K562 (cell line): Measurements from ENCODE around the gene ACADVL. TPM values are rescaled to one million over a fixed set of nuclear protein-coding genes. Genes with fewer than 3 reads are reported as not detected.

Experiments
- FOSL1 ChIP-seq: fragments of 200-800 bp; sonication (Bioruptor generic); conservative IDR thresholded peaks from 2 replicates; pipeline ENCODE4 v1.6.1; 2016; ENCODE audit warnings: missing genetic modification characterization, missing compliant biosample characterization
- MED1 ChIP-seq: sonication (generic); formaldehyde crosslinking; IDR thresholded peaks from 2 replicates; pipeline ENCODE4 v1.8.1; 2023; ENCODE audit warnings: missing genetic modification reagents, borderline replicate concordance
- NCOA1 ChIP-seq: fragments of 450-650 bp; IDR thresholded peaks from 2 replicates; pipeline ENCODE4 v1.6.1; 2016; ENCODE audit warnings: low read depth
- POLR2B ChIP-seq: fragments of 450-650 bp; IDR thresholded peaks from 2 replicates; pipeline ENCODE4 v1.6.1; 2018; ENCODE audit warnings: low read depth; ENCODE audit not compliant: partially characterized antibody
- RAD51 ChIP-seq: fragments of 450-650 bp; IDR thresholded peaks from 2 replicates; pipeline ENCODE4 v1.7.1; 2016; ENCODE audit warnings: low read depth, mild to moderate bottlenecking, borderline replicate concordance
- RFX7 ChIP-seq: fragments of 250-450 bp; sonication (Bioruptor Pico); IDR thresholded peaks from 2 replicates; pipeline ENCODE4 v1.5.1; 2021; ENCODE audit warnings: mild to moderate bottlenecking
- SMAD1 ChIP-seq: fragments of 150-350 bp; IDR thresholded peaks from 2 replicates; pipeline ENCODE4 v1.6.1; 2014; ENCODE audit warnings: low read length, low read depth; ENCODE audit not compliant: partially characterized antibody
- SREBF1 ChIP-seq: fragments of 150-350 bp; IDR thresholded peaks from 2 replicates; pipeline ENCODE4 v1.6.1; 2014; ENCODE audit warnings: antibody characterized with exemption, low read depth, low read length, borderline replicate concordance
- TGIF2 ChIP-seq: sonication (generic); formaldehyde crosslinking; IDR thresholded peaks from 2 replicates; pipeline ENCODE4 v1.8.1; 2022; ENCODE audit warnings: mild to moderate bottlenecking, missing genetic modification reagents, moderate library complexity
- ZNF274 ChIP-seq: IDR thresholded peaks from 2 replicates; pipeline ENCODE4 v1.6.1; 2011; ENCODE audit warnings: low read depth, mild to moderate bottlenecking, low read length, moderate library complexity, borderline replicate concordance
- ZNF696 ChIP-seq: fragments of 250-450 bp; sonication (Bioruptor Pico); conservative IDR thresholded peaks from 2 replicates; pipeline ENCODE4 v1.4.0; 2020; ENCODE audit warnings: mild to moderate bottlenecking, moderate library complexity
- polyA plus RNA-seq, 8 experiments: library from polyadenylated mRNA; depleted of rRNA in 4 of 8; stranded (reverse) in 5 of 8; unstranded in 3 of 8; fragments of >200 nt; fragmentation: Nextera tagmentation in 2 of 8; fragmentation: Illumina TruSeq in 1 of 8; extraction: Ambion mirVana in 2 of 8; extraction: Trizol in 1 of 8; gene quantifications; 2 replicates each; pipeline versions ENCODE4 v1.2.1 to v1.2.3, GENCODE V29; 2011 to 2014; ENCODE audit warnings: inconsistent platforms in 1 of 8, missing spikeins in 1 of 8
- total RNA-seq, 7 experiments: library from RNA; depleted of rRNA in 6 of 7; stranded (reverse); fragments of >200 nt in 6 of 7; fragmentation: Illumina TruSeq in 2 of 7; extraction: Trizol in 2 of 7; gene quantifications; 2 replicates each; pipeline versions ENCODE4 v1.2.1 to v1.2.3, GENCODE V29; 2011 to 2021; ENCODE audit warnings: low replicate concordance in 1 of 7
- TF ChIP-seq, protein P1 (sequence below): fragments of 450-650 bp; formaldehyde crosslinking; IDR thresholded peaks from 2 replicates; pipeline ENCODE4 v1.4.0; 2022; ENCODE audit warnings: missing genetic modification characterization
- TF ChIP-seq, protein P2 (sequence below): sonication (generic); formaldehyde crosslinking; IDR thresholded peaks from 2 replicates; pipeline ENCODE4 v1.8.1; 2022; ENCODE audit warnings: missing genetic modification reagents
- TF ChIP-seq, protein P3 (sequence below), 2 experiments: fragments of 200-800 bp in 1 of 2; sonication (Bioruptor generic) in 1 of 2; sonication (generic) in 1 of 2; formaldehyde crosslinking in 1 of 2; IDR thresholded peaks in 1 of 2; conservative IDR thresholded peaks in 1 of 2; 2 replicates each; pipeline versions ENCODE4 v1.5.0 to v1.6.1; 2016 to 2020; ENCODE audit warnings: missing compliant biosample characterization in 1 of 2, missing genetic modification characterization in 1 of 2, missing genetic modification reagents in 1 of 2

Gene ACADVL
- total and polyA plus RNA-seq, 9 of the 15 experiments (the other 6 are each of a cell fraction or from before 2014, with no cell fraction given) = 25.5 to 449 (median 214) TPM

DNA sequence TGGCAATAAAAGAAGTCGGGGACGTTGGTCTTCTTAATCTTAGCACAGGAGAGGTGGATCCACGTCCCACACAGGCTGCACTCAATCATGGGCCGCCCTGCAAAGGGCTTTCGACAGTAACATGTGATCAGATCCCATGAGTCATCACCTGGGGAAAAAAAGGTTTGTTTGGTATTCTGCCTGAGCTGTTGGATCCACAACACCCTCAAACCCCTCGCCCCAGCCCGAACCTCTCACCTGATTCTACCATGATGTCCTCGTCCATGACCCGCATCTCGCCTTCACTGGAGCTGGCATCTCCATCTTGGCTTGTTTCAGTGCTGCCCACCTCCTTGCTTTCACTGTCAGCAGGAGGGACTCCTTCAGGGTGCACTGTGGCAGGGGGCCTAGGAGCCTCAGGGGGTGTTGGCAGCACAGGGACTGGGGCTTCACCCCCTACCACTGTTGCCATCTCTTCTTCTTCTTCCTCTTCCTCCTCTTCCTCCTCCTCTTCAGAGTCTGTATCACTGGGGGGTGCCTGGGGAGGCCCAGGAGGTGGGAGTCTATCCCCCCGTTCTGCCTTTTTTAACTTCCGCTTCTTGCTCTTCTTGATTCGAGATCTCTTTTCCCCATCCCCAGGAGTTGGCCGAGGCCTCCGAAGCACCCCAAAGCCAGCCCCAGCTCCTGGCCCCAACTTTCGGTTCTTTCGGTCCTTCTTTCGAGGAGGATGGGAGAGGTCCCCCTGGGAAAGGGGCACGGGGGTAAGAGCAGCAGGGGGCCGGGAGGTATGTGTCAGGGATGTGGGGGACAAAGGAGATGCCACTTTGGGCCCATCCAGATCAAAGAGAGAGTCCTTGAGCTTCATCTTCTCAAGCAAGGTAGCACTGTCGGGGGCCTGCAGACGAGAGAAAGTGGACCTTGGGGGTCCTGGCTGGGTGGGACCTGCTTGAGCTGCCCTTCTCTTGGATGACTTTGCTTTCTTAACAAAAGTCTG, 16.2 kb downstream of the ACADVL start (continued):
- TF ChIP-seq RFX7 (CRISPR knock-in tag) = no peak
- TF ChIP-seq ZNF274 = no peak
- no peak for TF ChIP-seq ZNF696 (CRISPR knock-in tag)
- TF ChIP-seq MED1 = peak; percentile 39; the same call in 1 of the 2 replicates
- TF ChIP-seq, protein P1, sequence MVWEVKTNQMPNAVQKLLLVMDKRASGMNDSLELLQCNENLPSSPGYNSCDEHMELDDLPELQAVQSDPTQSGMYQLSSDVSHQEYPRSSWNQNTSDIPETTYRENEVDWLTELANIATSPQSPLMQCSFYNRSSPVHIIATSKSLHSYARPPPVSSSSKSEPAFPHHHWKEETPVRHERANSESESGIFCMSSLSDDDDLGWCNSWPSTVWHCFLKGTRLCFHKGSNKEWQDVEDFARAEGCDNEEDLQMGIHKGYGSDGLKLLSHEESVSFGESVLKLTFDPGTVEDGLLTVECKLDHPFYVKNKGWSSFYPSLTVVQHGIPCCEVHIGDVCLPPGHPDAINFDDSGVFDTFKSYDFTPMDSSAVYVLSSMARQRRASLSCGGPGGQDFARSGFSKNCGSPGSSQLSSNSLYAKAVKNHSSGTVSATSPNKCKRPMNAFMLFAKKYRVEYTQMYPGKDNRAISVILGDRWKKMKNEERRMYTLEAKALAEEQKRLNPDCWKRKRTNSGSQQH (CRISPR knock-in tag) = no peak
- no peak for TF ChIP-seq NCOA1
- TF ChIP-seq SREBF1 = no peak
- no peak for TF ChIP-seq POLR2B
- TF ChIP-seq FOSL1 = peak; percentile 84
- no peak for TF ChIP-seq TGIF2
- TF ChIP-seq, protein P2, sequence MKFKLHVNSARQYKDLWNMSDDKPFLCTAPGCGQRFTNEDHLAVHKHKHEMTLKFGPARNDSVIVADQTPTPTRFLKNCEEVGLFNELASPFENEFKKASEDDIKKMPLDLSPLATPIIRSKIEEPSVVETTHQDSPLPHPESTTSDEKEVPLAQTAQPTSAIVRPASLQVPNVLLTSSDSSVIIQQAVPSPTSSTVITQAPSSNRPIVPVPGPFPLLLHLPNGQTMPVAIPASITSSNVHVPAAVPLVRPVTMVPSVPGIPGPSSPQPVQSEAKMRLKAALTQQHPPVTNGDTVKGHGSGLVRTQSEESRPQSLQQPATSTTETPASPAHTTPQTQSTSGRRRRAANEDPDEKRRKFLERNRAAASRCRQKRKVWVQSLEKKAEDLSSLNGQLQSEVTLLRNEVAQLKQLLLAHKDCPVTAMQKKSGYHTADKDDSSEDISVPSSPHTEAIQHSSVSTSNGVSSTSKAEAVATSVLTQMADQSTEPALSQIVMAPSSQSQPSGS (CRISPR knock-in tag) = no peak
- TF ChIP-seq, protein P3, sequence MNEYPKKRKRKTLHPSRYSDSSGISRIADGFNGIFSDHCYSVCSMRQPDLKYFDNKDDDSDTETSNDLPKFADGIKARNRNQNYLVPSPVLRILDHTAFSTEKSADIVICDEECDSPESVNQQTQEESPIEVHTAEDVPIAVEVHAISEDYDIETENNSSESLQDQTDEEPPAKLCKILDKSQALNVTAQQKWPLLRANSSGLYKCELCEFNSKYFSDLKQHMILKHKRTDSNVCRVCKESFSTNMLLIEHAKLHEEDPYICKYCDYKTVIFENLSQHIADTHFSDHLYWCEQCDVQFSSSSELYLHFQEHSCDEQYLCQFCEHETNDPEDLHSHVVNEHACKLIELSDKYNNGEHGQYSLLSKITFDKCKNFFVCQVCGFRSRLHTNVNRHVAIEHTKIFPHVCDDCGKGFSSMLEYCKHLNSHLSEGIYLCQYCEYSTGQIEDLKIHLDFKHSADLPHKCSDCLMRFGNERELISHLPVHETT (CRISPR knock-in tag; conservative IDR thresholded peaks at IDR 0.05 in 1 of 2, IDR thresholded peaks at IDR 0.05 in 1 of 2) = no peak
- peak; percentile 29; the same call in 1 of the 2 replicates for TF ChIP-seq RAD51
- no peak for TF ChIP-seq SMAD1
